Amniotic epithelial cell (primary cell): Measurements from ENCODE around the gene SSH2.
"Not testable (repeated sequence)": the region's sequence is repeated elsewhere in the genome, so short reads cannot be mapped to it uniquely, and the experiment has no call there.

Source experiments
- DNase-seq: peaks from one replicate; pipeline ENCODE4 v3.0.0-alpha.2; 2010; ENCODE audit warnings: low read depth

SSH2 gene

GRCh38 chr17:29880031-29880430, 50.0 kb downstream of the SSH2 start:
- no peak for DNase-seq

DNA sequence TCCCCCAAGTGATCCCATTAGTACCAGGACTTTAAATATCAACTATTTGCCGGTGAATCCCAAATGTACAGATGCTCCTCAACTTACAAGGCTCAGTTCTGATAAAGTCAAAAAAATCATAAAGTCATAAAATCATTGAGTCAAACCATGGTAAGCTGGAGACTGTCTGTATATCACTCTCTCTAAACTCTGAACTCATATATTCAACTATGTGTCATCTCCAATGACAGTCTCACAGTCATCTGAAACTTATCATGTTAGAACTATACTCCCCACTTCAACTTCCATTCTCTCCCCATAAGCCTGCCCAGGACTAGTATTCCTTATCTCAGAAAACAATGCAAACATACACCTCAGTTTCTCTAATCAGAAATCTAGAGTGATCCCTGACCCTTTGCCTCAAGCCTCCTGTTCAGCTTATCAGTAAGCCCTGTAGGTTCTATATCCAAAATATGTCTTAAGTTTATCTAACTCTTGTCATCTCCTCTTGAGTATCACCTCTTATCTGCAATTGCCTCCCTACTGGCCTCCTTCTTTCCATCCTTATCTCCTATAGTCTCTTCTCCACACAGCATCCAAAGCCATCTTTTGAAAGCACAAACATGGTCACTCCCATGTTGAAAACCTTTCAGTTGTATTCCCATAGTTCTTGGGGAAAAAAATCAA, 55.0 kb downstream of the SSH2 start:
- no peak for DNase-seq

- not testable (repeated sequence) for DNase-seq
Observed at GRCh38 chr17:29874358-29874757, 55.7 kb downstream of the SSH2 start.

GRCh38 chr17:29873476-29873875, 56.6 kb downstream of the SSH2 start:
- no peak for DNase-seq

DNA sequence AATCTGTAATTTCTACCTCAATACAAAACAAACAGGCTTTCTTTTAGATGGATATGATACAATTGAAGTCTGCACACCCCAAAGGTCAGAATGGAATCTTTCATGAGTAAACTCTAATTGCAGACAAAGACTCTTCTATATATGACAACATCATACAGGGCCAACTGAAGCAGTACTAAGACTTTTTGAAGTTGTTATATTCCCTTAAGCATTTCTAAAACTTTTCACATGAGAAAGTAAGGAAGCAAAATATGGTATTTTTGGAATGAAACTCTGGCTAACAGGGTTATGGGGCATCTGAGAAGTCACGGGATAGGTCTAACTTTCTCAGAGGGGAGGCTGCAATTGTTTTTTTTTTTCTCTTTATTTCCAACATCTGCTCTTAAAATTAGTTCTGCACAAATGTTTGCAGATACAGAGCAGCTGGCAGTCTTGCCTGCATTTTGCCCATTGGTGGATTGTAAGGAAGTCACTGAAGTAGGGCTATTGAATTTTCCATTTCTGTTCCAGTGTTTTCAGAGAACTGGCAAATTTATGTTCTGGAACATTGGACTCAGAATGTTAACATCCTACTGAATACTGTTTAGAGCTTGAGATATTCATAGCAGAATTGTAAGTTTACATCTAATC, 59.1 kb downstream of the SSH2 start:
- DNase-seq, result no peak

DNA sequence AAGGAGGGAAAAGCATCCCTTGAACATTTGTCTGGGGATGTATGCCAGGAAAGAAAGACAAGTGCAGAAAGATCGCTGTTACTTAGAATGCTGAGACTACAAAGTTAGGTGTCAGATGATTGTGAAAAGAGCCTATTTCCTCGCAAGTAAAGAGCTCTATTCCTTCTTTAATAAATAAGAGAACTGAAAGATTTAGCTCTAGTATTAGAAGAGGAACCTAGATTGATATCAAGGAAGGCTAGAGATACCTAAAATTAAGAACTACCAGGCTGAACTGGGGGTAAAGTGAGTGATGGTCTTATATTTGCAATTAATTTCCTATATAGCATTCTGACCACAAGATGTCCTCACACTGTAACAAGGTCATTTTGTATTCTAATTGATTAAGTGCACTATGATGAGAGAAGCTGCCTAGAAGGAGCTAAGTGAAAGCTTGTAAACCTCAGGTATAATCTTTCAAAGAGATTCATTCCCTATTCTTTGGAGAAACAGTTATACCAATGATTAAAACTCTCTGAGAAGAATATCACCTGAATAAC, 62.3 kb downstream of the SSH2 start:
- no peak for DNase-seq

GRCh38 chr17:29866746-29867404, 63.2 kb downstream of the SSH2 start:
- no peak for DNase-seq

DNA sequence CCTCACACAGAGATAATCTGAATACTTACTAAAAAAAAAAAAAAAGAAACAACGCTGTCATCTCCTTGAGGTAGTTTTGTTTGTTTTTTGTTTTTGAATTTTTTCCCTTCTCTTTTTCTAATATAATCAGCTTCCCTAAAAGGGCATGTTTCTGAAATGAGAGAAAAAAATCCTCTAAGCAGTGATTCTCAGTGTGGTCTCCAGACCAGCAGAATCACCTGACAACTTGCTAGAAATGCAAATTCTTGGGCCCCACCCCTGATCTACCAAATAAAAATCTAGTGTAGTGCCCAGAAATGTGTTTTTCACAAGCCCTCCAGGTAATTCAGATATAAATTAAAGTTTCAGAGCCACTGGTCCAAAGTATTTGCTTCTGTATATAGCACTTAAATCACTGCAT, 65.4 kb downstream of the SSH2 start:
- no peak for DNase-seq

DNA sequence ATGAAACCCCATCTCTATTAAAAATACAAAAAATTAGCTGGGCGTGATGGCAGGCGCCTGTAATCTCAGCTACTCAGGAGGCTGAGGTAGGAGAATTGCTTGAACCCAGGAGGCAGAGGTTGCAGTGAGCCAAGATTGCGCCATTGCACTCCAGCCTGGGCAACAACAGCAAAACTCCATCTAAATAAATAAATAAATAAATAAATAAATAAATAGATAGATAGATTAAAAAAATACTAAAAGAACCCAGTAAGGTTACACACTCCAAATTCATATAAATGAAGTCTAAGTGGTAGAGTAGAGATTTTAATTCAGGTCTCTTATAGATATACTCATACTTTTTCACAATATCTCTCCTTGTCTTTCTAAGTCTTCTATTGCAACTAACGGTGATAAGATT, 65.9 kb downstream of the SSH2 start:
- not testable (repeated sequence) for DNase-seq

DNA sequence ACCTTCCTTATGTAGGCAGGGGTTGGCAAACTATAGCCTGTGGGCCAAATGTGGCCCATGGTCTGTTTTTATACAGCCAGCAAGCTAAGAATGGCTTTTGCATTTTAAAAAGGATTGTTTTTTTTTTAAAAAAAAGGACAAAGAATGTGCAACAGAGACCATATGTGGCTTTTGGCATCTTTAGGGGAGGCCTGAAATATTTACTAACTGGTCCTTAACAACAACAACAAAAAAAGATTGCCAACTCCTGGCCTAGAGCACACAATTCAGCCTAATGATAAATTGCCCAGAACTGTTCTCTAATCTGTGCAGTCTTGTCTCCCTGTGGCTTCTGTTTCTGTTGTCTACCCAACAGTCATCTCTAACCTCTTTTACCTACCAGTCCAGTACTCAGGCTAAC, 67.1 kb downstream of the SSH2 start:
- no peak for DNase-seq

DNA sequence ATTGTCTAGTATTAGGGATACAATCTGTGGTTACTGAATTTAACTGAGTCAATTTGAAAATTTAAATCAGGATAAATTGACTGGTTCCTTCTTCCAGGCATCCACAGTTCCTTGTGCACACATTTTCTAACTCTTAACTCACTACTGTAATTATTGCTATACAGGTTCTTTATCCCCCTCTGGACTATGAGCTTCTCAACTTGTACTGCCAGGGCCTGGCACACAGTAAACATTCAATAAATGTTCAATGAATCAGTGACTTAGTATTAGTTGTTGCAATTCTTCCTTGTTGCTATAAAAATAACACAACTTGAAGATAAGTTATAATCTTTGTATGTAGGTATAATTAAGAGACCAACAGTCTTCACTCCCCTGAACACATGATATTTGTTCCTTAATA, 67.9 kb downstream of the SSH2 start:
- no peak for DNase-seq

DNA sequence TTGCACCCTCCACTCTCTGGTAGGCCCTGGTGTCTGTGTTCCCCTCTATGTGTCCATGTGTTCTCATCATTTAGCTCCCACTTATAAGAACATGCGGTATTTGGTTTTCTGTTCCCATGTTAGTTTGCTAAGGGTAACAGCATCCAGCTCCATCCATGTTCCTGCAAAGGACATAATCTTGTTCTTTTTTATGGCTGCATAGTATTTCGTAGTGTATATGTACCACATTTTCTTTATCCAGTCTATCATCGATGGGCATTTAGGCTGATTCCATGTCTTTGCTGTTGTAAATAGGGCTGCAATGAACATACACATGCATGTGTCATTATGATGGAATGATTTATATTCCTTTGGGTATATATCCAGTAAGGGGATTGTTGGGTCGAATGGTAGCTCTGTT, 70.6 kb downstream of the SSH2 start:
- DNase-seq, result not testable (repeated sequence)

DNA sequence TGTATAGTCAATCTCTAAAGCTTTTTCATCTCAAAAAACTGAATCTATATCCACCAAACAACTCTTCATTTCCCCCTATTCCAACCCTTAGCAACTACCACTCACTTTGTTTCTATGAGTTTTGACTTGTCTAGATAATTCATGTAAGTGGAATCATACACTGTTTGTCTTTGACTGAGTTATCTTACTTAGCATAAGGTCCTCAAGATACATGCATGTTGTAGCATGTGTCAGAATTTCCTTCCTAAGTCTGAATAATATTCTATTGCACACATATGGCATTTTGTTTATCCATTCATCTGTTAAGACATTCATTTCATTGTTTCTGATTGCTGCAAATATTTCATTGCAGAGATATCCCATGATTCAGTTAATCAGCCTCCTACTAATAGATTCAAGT, 72.2 kb downstream of the SSH2 start:
- DNase-seq, result no peak

DNA sequence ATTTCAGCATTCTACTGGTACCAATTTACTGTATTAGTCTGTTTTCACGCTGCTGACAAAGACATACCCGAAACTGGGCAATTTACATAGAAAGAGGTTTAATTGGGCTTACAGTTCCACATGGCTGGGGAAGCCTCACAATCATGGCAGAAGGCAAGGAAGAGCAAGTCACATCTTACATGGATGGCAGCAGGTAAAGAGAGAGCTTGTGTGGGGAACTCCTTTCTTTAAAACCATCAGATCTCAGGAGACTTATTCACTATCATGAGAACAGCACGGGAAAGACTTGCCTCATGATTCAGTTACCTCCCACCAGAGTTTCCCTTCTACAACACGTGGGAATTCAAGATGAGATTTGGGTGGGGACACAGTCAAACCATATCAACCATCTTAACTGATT, 72.9 kb downstream of the SSH2 start:
- not testable (repeated sequence) for DNase-seq

DNA sequence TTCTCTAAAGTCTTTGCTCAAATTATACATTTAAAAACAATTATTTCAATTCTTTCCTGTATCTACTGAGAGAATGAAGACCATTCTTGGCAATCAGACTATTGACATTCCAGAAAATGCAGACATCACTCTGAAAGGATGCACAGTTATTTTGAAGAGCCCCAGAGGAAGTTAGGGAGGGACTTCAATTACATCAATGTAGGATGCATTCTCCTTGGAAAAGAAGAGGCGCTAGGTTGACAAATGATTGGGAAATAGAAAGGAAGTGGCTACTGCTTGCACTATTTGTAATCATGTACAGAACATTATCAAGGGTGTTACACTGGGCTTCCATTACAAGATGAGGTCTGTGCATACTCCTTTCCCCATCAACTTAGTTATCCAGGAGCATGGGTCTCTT, 74.3 kb downstream of the SSH2 start:
- peak; percentile 69 for DNase-seq

GRCh38 chr17:29848737-29849136, 81.3 kb downstream of the SSH2 start:
- DNase-seq, result no peak

DNA sequence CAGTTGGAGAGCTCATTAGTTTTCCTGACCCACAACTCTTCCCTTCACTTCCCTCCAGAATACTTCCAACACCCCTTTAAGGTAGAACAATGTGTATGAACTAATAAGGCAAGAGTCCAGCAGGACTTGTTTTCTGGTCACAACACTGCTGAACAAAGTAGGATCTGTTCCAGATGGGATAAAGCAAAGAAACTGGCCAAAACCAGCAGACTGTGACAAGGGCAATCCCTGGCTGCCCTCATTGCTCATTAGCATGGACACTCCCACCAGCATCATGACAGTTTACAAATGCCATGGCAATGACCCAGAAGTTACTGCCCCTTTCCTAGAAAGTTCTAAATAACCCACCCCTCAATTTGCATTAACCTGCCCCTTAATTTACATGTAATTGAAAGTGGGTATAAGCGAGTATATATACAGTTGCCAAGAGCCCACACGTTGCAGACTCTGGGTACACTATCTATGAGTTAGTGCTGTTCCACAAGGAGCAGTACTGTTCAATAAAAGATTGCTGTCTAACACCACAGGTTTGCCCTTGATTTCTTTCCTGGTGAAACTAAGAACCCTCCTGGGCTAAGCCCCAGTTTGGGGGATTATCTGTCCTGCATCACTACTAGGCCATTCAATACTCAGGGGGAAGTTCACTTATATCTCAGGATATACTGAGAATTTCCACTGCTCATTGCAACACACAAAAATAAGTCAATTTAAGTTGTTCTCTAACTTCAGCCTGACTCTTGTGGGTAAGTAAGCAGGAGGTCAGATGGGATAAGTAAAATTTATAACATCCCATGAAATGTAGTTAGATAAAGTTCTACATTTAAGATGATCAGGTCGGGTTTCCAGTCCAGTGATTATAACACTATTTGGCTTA, 82.3 kb downstream of the SSH2 start:
- no peak for DNase-seq

GRCh38 chr17:29847118-29847517, 82.9 kb downstream of the SSH2 start:
- no peak for DNase-seq

- no peak for DNase-seq
Observed at GRCh38 chr17:29846298-29846697, 83.7 kb downstream of the SSH2 start.

DNA sequence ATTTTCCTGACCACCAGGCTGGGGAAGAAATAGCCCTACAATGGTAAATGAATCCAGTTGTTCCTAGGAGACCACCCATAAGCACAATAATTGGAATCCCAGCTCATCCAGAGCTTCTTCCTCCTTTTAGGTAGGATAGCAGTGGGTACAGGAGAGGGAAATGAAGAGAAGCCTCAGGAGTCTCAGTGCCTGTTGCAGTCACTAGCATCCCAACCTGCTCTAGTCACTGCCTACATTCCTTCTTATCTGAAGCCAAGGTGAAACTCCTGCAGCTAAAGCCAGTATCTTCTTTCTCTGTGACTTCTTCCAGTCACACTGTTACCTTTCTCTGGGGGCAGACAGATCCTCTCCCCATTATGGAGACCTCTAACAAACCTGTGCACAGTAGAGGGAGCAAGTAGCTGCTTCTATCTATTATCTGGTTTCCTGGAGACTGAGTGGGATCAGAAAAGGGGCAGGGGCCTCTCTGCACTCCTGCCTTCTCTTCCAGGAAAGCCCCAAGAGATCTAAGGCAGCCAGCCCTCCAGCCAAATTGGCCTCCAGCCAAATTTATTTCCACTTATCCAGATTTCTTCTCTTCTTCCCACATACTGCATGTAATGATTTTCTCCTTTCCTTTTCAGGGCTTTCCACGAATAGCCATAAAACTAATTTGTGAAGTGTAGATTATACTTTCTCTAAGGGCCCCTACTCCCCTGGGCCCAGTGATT, 85.5 kb downstream of the SSH2 start:
- DNase-seq, result peak; percentile 20

GRCh38 chr17:29840884-29841283, 89.1 kb downstream of the SSH2 start:
- peak; percentile 20 for DNase-seq

GRCh38 chr17:29839656-29840055, 90.4 kb downstream of the SSH2 start:
- DNase-seq, result no peak
